ENCODE results near the gene CACNA1E.

GRCh38 chr1:181712711-181713110 is 229.4 kb downstream of the CACNA1E start:
- TF ChIP-seq CTCF (conservative IDR thresholded peaks at IDR 0.05; ENCODE audit: low read length): no peak
- no peak for TF ChIP-seq EZH2phosphoT487 (IDR thresholded peaks at IDR 0.05; ENCODE audit: borderline replicate concordance)

All from Loucy (cell line).